SK-N-SH treated with all-trans-retinoic acid at 6 μM for 48 hours (cell line): ENCODE results near the gene ADAMTSL1.
A peak's percentile ranks its signal among the peaks of the same experiment; 100 is the strongest.

Source experiments
- ATAC-seq: fragments of 200-7000 bp; cut with Tn5 transposase; 3 replicates; pipeline ENCODE4 v1.9.1; 2020; ENCODE audit warnings: mild to moderate bottlenecking, moderate library complexity
- ARNTL ChIP-seq: fragments of 450-650 bp; formaldehyde crosslinking; IDR thresholded peaks from 2 replicates; pipeline ENCODE4 v1.5.0; 2020; ENCODE audit warnings: low read depth, mild to moderate bottlenecking, moderate library complexity, borderline replicate concordance
- BACH2 ChIP-seq: fragments of 250-450 bp; sonication (Bioruptor Pico); IDR thresholded peaks from 2 replicates; pipeline ENCODE4 v1.9.0; 2021; ENCODE audit warnings: mild to moderate bottlenecking, borderline replicate concordance
- CSDC2 ChIP-seq: fragments of 250-450 bp; sonication (Bioruptor Pico); IDR thresholded peaks from 2 replicates; pipeline ENCODE4 v1.5.0; 2020; ENCODE audit warnings: mild to moderate bottlenecking, moderate library complexity
- ESRRG ChIP-seq: fragments of 250-450 bp; sonication (Bioruptor Pico); IDR thresholded peaks from 2 replicates; pipeline ENCODE4 v1.6.1; 2021; ENCODE audit warnings: mild to moderate bottlenecking
- GLIS3 ChIP-seq: fragments of 250-450 bp; sonication (Bioruptor Pico); IDR thresholded peaks from 2 replicates; pipeline ENCODE4 v1.5.0; 2020; ENCODE audit warnings: mild to moderate bottlenecking, moderate library complexity
- ISL1 ChIP-seq: fragments of 250-450 bp; sonication (Bioruptor Pico); IDR thresholded peaks from 2 replicates; pipeline ENCODE4 v2.1.2; 2022; ENCODE audit warnings: mild to moderate bottlenecking, moderate library complexity
- OSR1 ChIP-seq: fragments of 250-450 bp; sonication (Bioruptor Pico); IDR thresholded peaks from 2 replicates; pipeline ENCODE4 v1.8.0; 2022; ENCODE audit warnings: moderate library complexity, mild to moderate bottlenecking, inconsistent platforms
- PPARA ChIP-seq: fragments of 250-450 bp; sonication (Bioruptor Pico); IDR thresholded peaks from 2 replicates; pipeline ENCODE4 v1.5.0; 2020; ENCODE audit warnings: mild to moderate bottlenecking, borderline replicate concordance
- RARB ChIP-seq: fragments of 250-450 bp; sonication (Bioruptor Pico); IDR thresholded peaks from 2 replicates; pipeline ENCODE4 v1.8.0; 2021; ENCODE audit warnings: mild to moderate bottlenecking, moderate library complexity
- SNAI2 ChIP-seq: fragments of 250-450 bp; sonication (Bioruptor Pico); IDR thresholded peaks from 2 replicates; pipeline ENCODE4 v1.5.0; 2020; ENCODE audit warnings: mild to moderate bottlenecking, moderate library complexity
- TCF4 ChIP-seq: fragments of 250-450 bp; sonication (Bioruptor Pico); IDR thresholded peaks from 2 replicates; pipeline ENCODE4 v1.8.0; 2021; ENCODE audit warnings: mild to moderate bottlenecking, moderate library complexity, borderline replicate concordance
- ZC3H10 ChIP-seq: fragments of 250-450 bp; sonication (Bioruptor Pico); IDR thresholded peaks from 2 replicates; pipeline ENCODE4 v1.5.1; 2021; ENCODE audit warnings: mild to moderate bottlenecking, moderate library complexity
- ZFP3 ChIP-seq: fragments of 250-450 bp; sonication (Bioruptor Pico); IDR thresholded peaks from 2 replicates; pipeline ENCODE4 v1.5.0; 2020; ENCODE audit warnings: mild to moderate bottlenecking, moderate library complexity
- ZFP30 ChIP-seq: fragments of 450-650 bp; formaldehyde crosslinking; IDR thresholded peaks from 2 replicates; pipeline ENCODE4 v1.5.0; 2022; ENCODE audit warnings: mild to moderate bottlenecking, moderate library complexity
- ZNF565 ChIP-seq: fragments of 450-650 bp; formaldehyde crosslinking; conservative IDR thresholded peaks from 2 replicates; pipeline ENCODE4 v1.5.0; 2020; ENCODE audit warnings: low read depth, mild to moderate bottlenecking, moderate library complexity
- ZNF70 ChIP-seq: fragments of 450-650 bp; formaldehyde crosslinking; IDR thresholded peaks from 2 replicates; pipeline ENCODE4 v1.5.0; 2020; ENCODE audit warnings: mild to moderate bottlenecking, moderate library complexity
- ZNF8 ChIP-seq: fragments of 450-650 bp; formaldehyde crosslinking; IDR thresholded peaks from 2 replicates; pipeline ENCODE4 v1.5.0; 2020; ENCODE audit warnings: mild to moderate bottlenecking, moderate library complexity
- TF ChIP-seq, protein P1 (sequence below): fragments of 250-450 bp; sonication (Bioruptor Pico); IDR thresholded peaks from 2 replicates; pipeline ENCODE4 v1.8.0; 2021; ENCODE audit warnings: low read depth, mild to moderate bottlenecking, moderate library complexity, borderline replicate concordance
- TF ChIP-seq, protein P2 (sequence below): fragments of 250-450 bp; sonication (Bioruptor Pico); IDR thresholded peaks from 2 replicates; pipeline ENCODE4 v1.8.0; 2020; ENCODE audit warnings: mild to moderate bottlenecking, moderate library complexity, borderline replicate concordance
- TF ChIP-seq, protein P3 (sequence below): fragments of 250-450 bp; sonication (Bioruptor Pico); IDR thresholded peaks from 2 replicates; pipeline ENCODE4 v1.5.0; 2020; ENCODE audit warnings: mild to moderate bottlenecking, moderate library complexity
- TF ChIP-seq, protein P4 (sequence below): fragments of 250-450 bp; sonication (Bioruptor Pico); IDR thresholded peaks from 2 replicates; pipeline ENCODE4 v1.5.1; 2021; ENCODE audit warnings: mild to moderate bottlenecking, moderate library complexity
- TF ChIP-seq, protein P5 (sequence below): fragments of 250-450 bp; sonication (Bioruptor Pico); IDR thresholded peaks from 2 replicates; pipeline ENCODE4 v1.5.1; 2020; ENCODE audit warnings: low read depth, mild to moderate bottlenecking, moderate library complexity

Gene ADAMTSL1

GRCh38 chr9:18689921-18690320, 216.0 kb downstream of the ADAMTSL1 start:
- TF ChIP-seq ISL1 (CRISPR knock-in tag) (peak; percentile 75), TCF4 (CRISPR knock-in tag) (no peak)
- peak; percentile 69 for ATAC-seq

GRCh38 chr9:18692268-18692667, 218.3 kb downstream of the ADAMTSL1 start:
- TF ChIP-seq, protein P1, sequence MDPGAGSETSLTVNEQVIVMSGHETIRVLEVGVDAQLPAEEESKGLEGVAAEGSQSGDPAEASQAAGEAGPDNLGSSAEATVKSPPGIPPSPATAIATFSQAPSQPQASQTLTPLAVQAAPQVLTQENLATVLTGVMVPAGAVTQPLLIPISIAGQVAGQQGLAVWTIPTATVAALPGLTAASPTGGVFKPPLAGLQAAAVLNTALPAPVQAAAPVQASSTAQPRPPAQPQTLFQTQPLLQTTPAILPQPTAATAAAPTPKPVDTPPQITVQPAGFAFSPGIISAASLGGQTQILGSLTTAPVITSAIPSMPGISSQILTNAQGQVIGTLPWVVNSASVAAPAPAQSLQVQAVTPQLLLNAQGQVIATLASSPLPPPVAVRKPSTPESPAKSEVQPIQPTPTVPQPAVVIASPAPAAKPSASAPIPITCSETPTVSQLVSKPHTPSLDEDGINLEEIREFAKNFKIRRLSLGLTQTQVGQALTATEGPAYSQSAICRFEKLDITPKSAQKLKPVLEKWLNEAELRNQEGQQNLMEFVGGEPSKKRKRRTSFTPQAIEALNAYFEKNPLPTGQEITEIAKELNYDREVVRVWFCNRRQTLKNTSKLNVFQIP: no peak
- no peak for TF ChIP-seq OSR1 (CRISPR knock-in tag)
- no peak for TF ChIP-seq ZFP30 (CRISPR knock-in tag)
- no peak for TF ChIP-seq TCF4 (CRISPR knock-in tag)
- TF ChIP-seq SNAI2: no peak
- TF ChIP-seq ESRRG (CRISPR knock-in tag): no peak
- TF ChIP-seq ZNF70 (CRISPR knock-in tag): no peak
- no peak for TF ChIP-seq CSDC2 (CRISPR knock-in tag)
- TF ChIP-seq ARNTL (CRISPR knock-in tag): no peak
- no peak for TF ChIP-seq ZNF8 (CRISPR knock-in tag)
- TF ChIP-seq, protein P2, sequence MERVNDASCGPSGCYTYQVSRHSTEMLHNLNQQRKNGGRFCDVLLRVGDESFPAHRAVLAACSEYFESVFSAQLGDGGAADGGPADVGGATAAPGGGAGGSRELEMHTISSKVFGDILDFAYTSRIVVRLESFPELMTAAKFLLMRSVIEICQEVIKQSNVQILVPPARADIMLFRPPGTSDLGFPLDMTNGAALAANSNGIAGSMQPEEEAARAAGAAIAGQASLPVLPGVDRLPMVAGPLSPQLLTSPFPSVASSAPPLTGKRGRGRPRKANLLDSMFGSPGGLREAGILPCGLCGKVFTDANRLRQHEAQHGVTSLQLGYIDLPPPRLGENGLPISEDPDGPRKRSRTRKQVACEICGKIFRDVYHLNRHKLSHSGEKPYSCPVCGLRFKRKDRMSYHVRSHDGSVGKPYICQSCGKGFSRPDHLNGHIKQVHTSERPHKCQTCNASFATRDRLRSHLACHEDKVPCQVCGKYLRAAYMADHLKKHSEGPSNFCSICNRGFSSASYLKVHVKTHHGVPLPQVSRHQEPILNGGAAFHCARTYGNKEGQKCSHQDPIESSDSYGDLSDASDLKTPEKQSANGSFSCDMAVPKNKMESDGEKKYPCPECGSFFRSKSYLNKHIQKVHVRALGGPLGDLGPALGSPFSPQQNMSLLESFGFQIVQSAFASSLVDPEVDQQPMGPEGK (CRISPR knock-in tag): no peak
- TF ChIP-seq BACH2: no peak
- no peak for TF ChIP-seq ZFP3
- no peak for TF ChIP-seq ZC3H10 (CRISPR knock-in tag)
- TF ChIP-seq, protein P3, sequence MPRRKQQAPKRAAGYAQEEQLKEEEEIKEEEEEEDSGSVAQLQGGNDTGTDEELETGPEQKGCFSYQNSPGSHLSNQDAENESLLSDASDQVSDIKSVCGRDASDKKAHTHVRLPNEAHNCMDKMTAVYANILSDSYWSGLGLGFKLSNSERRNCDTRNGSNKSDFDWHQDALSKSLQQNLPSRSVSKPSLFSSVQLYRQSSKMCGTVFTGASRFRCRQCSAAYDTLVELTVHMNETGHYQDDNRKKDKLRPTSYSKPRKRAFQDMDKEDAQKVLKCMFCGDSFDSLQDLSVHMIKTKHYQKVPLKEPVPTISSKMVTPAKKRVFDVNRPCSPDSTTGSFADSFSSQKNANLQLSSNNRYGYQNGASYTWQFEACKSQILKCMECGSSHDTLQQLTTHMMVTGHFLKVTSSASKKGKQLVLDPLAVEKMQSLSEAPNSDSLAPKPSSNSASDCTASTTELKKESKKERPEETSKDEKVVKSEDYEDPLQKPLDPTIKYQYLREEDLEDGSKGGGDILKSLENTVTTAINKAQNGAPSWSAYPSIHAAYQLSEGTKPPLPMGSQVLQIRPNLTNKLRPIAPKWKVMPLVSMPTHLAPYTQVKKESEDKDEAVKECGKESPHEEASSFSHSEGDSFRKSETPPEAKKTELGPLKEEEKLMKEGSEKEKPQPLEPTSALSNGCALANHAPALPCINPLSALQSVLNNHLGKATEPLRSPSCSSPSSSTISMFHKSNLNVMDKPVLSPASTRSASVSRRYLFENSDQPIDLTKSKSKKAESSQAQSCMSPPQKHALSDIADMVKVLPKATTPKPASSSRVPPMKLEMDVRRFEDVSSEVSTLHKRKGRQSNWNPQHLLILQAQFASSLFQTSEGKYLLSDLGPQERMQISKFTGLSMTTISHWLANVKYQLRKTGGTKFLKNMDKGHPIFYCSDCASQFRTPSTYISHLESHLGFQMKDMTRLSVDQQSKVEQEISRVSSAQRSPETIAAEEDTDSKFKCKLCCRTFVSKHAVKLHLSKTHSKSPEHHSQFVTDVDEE (CRISPR knock-in tag): no peak
- no peak for TF ChIP-seq GLIS3 (CRISPR knock-in tag)
- TF ChIP-seq ZNF565 (CRISPR knock-in tag): no peak
- no peak for ATAC-seq

DNA sequence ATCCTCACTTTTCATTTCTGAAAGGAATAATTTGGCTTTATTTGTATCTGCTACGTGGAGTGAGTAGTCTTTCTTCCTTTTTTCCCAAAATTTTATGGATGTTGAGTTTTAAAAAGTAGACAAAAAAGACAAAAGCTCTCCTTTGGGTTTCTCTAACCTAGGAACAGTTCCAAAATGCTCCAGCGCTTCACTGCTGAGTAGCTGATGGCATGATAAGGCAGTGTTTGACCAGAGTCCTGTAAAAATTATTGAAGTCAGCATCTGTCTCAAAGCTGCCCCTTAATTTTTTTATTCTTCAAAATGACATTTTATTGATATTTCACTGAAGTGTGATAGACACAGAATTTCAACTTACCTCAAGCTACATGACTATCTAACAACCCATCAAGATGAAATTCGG, 219.0 kb downstream of the ADAMTSL1 start:
- no peak for ATAC-seq
- TF ChIP-seq, protein P2 (CRISPR knock-in tag): no peak
- TF ChIP-seq, protein P4, sequence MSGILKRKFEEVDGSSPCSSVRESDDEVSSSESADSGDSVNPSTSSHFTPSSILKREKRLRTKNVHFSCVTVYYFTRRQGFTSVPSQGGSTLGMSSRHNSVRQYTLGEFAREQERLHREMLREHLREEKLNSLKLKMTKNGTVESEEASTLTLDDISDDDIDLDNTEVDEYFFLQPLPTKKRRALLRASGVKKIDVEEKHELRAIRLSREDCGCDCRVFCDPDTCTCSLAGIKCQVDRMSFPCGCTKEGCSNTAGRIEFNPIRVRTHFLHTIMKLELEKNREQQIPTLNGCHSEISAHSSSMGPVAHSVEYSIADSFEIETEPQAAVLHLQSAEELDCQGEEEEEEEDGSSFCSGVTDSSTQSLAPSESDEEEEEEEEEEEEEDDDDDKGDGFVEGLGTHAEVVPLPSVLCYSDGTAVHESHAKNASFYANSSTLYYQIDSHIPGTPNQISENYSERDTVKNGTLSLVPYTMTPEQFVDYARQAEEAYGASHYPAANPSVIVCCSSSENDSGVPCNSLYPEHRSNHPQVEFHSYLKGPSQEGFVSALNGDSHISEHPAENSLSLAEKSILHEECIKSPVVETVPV (CRISPR knock-in tag): no peak
- TF ChIP-seq ZNF8 (CRISPR knock-in tag): no peak
- TF ChIP-seq TCF4 (CRISPR knock-in tag): no peak
- no peak for TF ChIP-seq PPARA (CRISPR knock-in tag)
- TF ChIP-seq RARB (CRISPR knock-in tag): no peak
- TF ChIP-seq, protein P5, sequence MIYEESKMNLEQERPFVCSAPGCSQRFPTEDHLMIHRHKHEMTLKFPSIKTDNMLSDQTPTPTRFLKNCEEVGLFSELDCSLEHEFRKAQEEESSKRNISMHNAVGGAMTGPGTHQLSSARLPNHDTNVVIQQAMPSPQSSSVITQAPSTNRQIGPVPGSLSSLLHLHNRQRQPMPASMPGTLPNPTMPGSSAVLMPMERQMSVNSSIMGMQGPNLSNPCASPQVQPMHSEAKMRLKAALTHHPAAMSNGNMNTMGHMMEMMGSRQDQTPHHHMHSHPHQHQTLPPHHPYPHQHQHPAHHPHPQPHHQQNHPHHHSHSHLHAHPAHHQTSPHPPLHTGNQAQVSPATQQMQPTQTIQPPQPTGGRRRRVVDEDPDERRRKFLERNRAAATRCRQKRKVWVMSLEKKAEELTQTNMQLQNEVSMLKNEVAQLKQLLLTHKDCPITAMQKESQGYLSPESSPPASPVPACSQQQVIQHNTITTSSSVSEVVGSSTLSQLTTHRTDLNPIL: no peak
- no peak for TF ChIP-seq ZFP3
- no peak for TF ChIP-seq ISL1 (CRISPR knock-in tag)
- no peak for TF ChIP-seq ZNF565 (CRISPR knock-in tag)
- TF ChIP-seq, protein P1: no peak
- TF ChIP-seq BACH2: no peak
